K562 (cell line): ENCODE results near the gene DTNBP1. TPM values are rescaled to one million over a fixed set of nuclear protein-coding genes. Genes with fewer than 3 reads are reported as not detected.

Experiments used
- CBFA2T2 ChIP-seq: fragments of 450-650 bp; conservative IDR thresholded peaks from 2 replicates; pipeline ENCODE4 v1.6.1; 2017; ENCODE audit warnings: mild to moderate bottlenecking
- CBX3 ChIP-seq, 2 experiments: IDR thresholded peaks; 1 replicate in 1 of 2; 2 replicates in 1 of 2; pipeline ENCODE4 v1.6.1; 2012; ENCODE audit warnings: inconsistent platforms in 2 of 2, low read length in 2 of 2, borderline replicate concordance in 1 of 2, control low read depth in 1 of 2
- CEBPG ChIP-seq, 3 experiments: fragments of 200-800 bp in 1 of 3; sonication (Bioruptor generic) in 1 of 3; sonication (generic) in 1 of 3; formaldehyde crosslinking in 1 of 3; IDR thresholded peaks in 2 of 3; conservative IDR thresholded peaks in 1 of 3; 2 replicates each; pipeline versions ENCODE4 v1.6.1 to v1.8.0; 2016 to 2022; ENCODE audit warnings: missing compliant biosample characterization in 2 of 3, missing genetic modification characterization in 2 of 3, mild to moderate bottlenecking in 1 of 3, missing genetic modification reagents in 1 of 3
- ETV5 ChIP-seq: sonication (generic); formaldehyde crosslinking; IDR thresholded peaks from 2 replicates; pipeline ENCODE4 v1.4.0; 2020; ENCODE audit warnings: low read depth, mild to moderate bottlenecking, missing genetic modification reagents
- GTF2E2 ChIP-seq: fragments of 200-800 bp; sonication (Bioruptor generic); IDR thresholded peaks from 2 replicates; pipeline ENCODE4 v1.6.1; 2016; ENCODE audit warnings: missing genetic modification characterization, missing compliant biosample characterization
- KDM5B ChIP-seq: fragments of 200-600 bp; sonication (generic); IDR thresholded peaks from 2 replicates; pipeline ENCODE4 v1.6.1; 2012; ENCODE audit warnings: low read depth, mild to moderate bottlenecking, moderate library complexity, low read length, control low read depth, inconsistent platforms; ENCODE audit not compliant: insufficient replicate concordance
- MXD1 ChIP-seq: fragments of 250-450 bp; sonication (Bioruptor Pico); IDR thresholded peaks from 2 replicates; pipeline ENCODE4 v1.8.0; 2021; ENCODE audit warnings: borderline replicate concordance, mild to moderate bottlenecking, moderate library complexity; ENCODE audit not compliant: poor library complexity, severe bottlenecking
- NCOA2 ChIP-seq, 2 experiments: fragments of 450-650 bp; IDR thresholded peaks; 2 replicates each; pipeline ENCODE4 v1.6.1; 2018; ENCODE audit warnings: mild to moderate bottlenecking in 2 of 2, moderate library complexity in 1 of 2; ENCODE audit not compliant: partially characterized antibody in 2 of 2
- PKNOX1 ChIP-seq: fragments of 450-650 bp; IDR thresholded peaks from 2 replicates; pipeline ENCODE4 v1.6.1; 2016
- SMARCA4 ChIP-seq: fragments of 450-650 bp; IDR thresholded peaks from 2 replicates; pipeline ENCODE4 v1.6.1; 2016
- SUPT5H ChIP-seq: fragments of 450-650 bp; IDR thresholded peaks from 2 replicates; pipeline ENCODE4 v1.6.1; 2016
- TCF15 ChIP-seq: fragments of 250-450 bp; sonication (Bioruptor Pico); IDR thresholded peaks from 2 replicates; pipeline ENCODE4 v1.8.0; 2022; ENCODE audit warnings: moderate library complexity, mild to moderate bottlenecking, inconsistent platforms
- ZBED1 ChIP-seq: IDR thresholded peaks from 2 replicates; pipeline ENCODE4 v1.6.1; 2014
- ZNF133 ChIP-seq: fragments of 250-450 bp; sonication (Bioruptor Pico); IDR thresholded peaks from 2 replicates; pipeline ENCODE4 v1.4.0; 2020; ENCODE audit warnings: mild to moderate bottlenecking
- ZNF197 ChIP-seq: fragments of 200-800 bp; sonication (Bioruptor generic); IDR thresholded peaks from 2 replicates; pipeline ENCODE4 v1.6.1; 2016; ENCODE audit warnings: low read depth, missing genetic modification characterization, missing compliant biosample characterization
- ZNF584 ChIP-seq: fragments of 200-800 bp; sonication (Bioruptor generic); IDR thresholded peaks from 2 replicates; pipeline ENCODE4 v1.6.1; 2016; ENCODE audit warnings: low read depth, mild to moderate bottlenecking, missing genetic modification characterization, missing compliant biosample characterization
- ZNF717 ChIP-seq: fragments of 250-450 bp; sonication (Bioruptor Pico); IDR thresholded peaks from 2 replicates; pipeline ENCODE4 v1.5.0; 2021
- polyA plus RNA-seq, 8 experiments: library from polyadenylated mRNA; depleted of rRNA in 4 of 8; stranded (reverse) in 5 of 8; unstranded in 3 of 8; fragments of >200 nt; fragmentation: Nextera tagmentation in 2 of 8; fragmentation: Illumina TruSeq in 1 of 8; extraction: Ambion mirVana in 2 of 8; extraction: Trizol in 1 of 8; gene quantifications; 2 replicates each; pipeline versions ENCODE4 v1.2.1 to v1.2.3, GENCODE V29; 2011 to 2014; ENCODE audit warnings: inconsistent platforms in 1 of 8, missing spikeins in 1 of 8
- total RNA-seq, 7 experiments: library from RNA; depleted of rRNA in 6 of 7; stranded (reverse); fragments of >200 nt in 6 of 7; fragmentation: Illumina TruSeq in 2 of 7; extraction: Trizol in 2 of 7; gene quantifications; 2 replicates each; pipeline versions ENCODE4 v1.2.1 to v1.2.3, GENCODE V29; 2011 to 2021; ENCODE audit warnings: low replicate concordance in 1 of 7
- TF ChIP-seq, protein P1 (sequence below): sonication (generic); formaldehyde crosslinking; IDR thresholded peaks from 2 replicates; pipeline ENCODE4 v1.8.0; 2022; ENCODE audit warnings: mild to moderate bottlenecking, missing genetic modification reagents
- TF ChIP-seq, protein P2 (sequence below): sonication (generic); formaldehyde crosslinking; IDR thresholded peaks from 2 replicates; pipeline ENCODE4 v1.8.0; 2022; ENCODE audit warnings: missing genetic modification reagents, mild to moderate bottlenecking, borderline replicate concordance
- TF ChIP-seq, protein P3 (sequence below): sonication (generic); formaldehyde crosslinking; IDR thresholded peaks from 2 replicates; pipeline ENCODE4 v1.9.0; 2022; ENCODE audit warnings: mild to moderate bottlenecking, missing genetic modification reagents

The DTNBP1 gene
- total and polyA plus RNA-seq, 9 of the 15 experiments (the other 6 are each of a cell fraction or from before 2014, with no cell fraction given) = 16.7 to 54.5 (median 21.4) TPM

DNA sequence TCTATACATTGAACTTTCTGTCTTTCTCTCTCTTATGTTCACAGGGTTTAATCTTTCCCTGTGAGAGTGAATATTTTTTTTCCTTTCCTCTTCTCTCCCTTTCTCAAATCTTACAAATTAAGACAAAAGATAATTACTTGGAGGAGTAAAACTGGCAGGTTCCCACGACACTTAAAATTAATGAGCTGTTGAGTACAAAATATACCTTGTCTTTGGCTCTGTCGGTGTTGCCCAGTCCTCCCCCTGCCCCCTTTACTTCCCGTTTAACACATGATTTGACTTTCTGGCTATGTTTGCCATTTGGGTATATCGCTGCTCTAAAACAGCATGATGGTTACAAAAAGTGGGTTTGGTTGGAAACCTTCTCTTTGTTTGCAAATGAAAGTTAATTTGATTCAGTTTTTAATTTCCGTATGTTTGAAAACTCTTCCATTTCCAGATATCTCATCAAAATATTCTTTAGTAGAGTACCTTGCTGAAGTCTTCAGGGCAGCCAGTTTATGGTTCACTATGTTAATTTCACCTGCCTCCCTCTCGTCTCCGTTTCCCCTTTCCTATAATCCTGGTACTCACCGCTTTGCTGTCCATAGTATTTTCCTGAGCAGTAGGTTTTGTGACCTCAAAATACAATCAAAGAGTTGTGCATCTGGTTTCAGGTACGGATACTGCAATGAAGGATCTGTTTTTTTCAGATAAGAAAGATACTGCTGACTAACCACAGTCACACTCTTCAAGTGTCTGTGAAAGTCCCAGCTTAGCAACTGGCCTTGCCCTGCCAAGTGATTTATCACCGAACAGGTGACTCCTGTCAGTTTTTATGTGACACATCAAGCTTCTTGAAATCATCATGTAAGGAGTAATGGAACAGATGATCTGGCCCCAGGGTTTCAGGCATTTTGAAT is 181.2 kb downstream of the DTNBP1 start (continued):
- no peak for TF ChIP-seq TCF15 (CRISPR knock-in tag)
- TF ChIP-seq ZNF584 = no peak
- TF ChIP-seq SMARCA4 = peak; percentile 95
- TF ChIP-seq ZNF197 (CRISPR knock-in tag) = 0 out of 2 replicates have a peak, but pooled peaks have one; percentile 48
- TF ChIP-seq NCOA2 (IDR thresholded peaks at IDR 0.05; ENCODE audit: partially characterized antibody in 2 of 2) = no peak
- no peak for TF ChIP-seq ZBED1
- no peak for TF ChIP-seq SUPT5H
- peak; percentile 98 for TF ChIP-seq PKNOX1
- TF ChIP-seq, protein P1, sequence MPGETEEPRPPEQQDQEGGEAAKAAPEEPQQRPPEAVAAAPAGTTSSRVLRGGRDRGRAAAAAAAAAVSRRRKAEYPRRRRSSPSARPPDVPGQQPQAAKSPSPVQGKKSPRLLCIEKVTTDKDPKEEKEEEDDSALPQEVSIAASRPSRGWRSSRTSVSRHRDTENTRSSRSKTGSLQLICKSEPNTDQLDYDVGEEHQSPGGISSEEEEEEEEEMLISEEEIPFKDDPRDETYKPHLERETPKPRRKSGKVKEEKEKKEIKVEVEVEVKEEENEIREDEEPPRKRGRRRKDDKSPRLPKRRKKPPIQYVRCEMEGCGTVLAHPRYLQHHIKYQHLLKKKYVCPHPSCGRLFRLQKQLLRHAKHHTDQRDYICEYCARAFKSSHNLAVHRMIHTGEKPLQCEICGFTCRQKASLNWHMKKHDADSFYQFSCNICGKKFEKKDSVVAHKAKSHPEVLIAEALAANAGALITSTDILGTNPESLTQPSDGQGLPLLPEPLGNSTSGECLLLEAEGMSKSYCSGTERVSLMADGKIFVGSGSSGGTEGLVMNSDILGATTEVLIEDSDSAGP (CRISPR knock-in tag) = no peak
- TF ChIP-seq CBFA2T2 = peak; percentile 94
- no peak for TF ChIP-seq ZNF133 (CRISPR knock-in tag)
- 0 out of 2 replicates have a peak, but pooled peaks have one; percentile 8 for TF ChIP-seq GTF2E2 (tag)
- no peak for TF ChIP-seq ETV5 (CRISPR knock-in tag)
- TF ChIP-seq CEBPG (CRISPR knock-in tag; IDR thresholded peaks at IDR 0.05) = no peak
- no peak for TF ChIP-seq CEBPG (tag; conservative IDR thresholded peaks at IDR 0.05 in 1 of 2, IDR thresholded peaks at IDR 0.05 in 1 of 2)
- TF ChIP-seq KDM5B = no peak
- TF ChIP-seq, protein P2, sequence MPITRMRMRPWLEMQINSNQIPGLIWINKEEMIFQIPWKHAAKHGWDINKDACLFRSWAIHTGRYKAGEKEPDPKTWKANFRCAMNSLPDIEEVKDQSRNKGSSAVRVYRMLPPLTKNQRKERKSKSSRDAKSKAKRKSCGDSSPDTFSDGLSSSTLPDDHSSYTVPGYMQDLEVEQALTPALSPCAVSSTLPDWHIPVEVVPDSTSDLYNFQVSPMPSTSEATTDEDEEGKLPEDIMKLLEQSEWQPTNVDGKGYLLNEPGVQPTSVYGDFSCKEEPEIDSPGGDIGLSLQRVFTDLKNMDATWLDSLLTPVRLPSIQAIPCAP (CRISPR knock-in tag) = no peak
- TF ChIP-seq MXD1 (CRISPR knock-in tag) = no peak
- peak in 1 of 2 experiments; percentile 73; a peak in 1 of 3 replicates for TF ChIP-seq CBX3 (IDR thresholded peaks at IDR 0.05; ENCODE audit: borderline replicate concordance in 1 of 2, low read length in 2 of 2)
- no peak for TF ChIP-seq ZNF717
- TF ChIP-seq, protein P3, sequence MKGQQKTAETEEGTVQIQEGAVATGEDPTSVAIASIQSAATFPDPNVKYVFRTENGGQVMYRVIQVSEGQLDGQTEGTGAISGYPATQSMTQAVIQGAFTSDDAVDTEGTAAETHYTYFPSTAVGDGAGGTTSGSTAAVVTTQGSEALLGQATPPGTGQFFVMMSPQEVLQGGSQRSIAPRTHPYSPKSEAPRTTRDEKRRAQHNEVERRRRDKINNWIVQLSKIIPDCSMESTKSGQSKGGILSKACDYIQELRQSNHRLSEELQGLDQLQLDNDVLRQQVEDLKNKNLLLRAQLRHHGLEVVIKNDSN (CRISPR knock-in tag) = peak; percentile 43; the same call in 1 of the 2 replicates
